Keratinocyte (primary cell): ENCODE measurements around the gene HELZ2.

ENCODE experiments used
- CTCF ChIP-seq, 3 experiments: IDR thresholded peaks in 1 of 3; conservative IDR thresholded peaks in 1 of 3; optimal IDR thresholded peaks in 1 of 3; 2 replicates in 2 of 3; 3 replicates in 1 of 3; pipeline versions ENCODE3 to v1.5.1; 2011; ENCODE audit warnings: low read length in 3 of 3, mild to moderate bottlenecking in 3 of 3, moderate library complexity in 2 of 3, control low read depth in 1 of 3, inconsistent platforms in 1 of 3; ENCODE audit not compliant: insufficient read depth in 2 of 3; ENCODE audit errors: extremely low read depth in 1 of 3
- EZH2 ChIP-seq: IDR thresholded peaks from one replicate; pipeline ENCODE4 v1.6.1; 2012; ENCODE audit warnings: inconsistent platforms, mild to moderate bottlenecking, low read length, moderate library complexity

DNA sequence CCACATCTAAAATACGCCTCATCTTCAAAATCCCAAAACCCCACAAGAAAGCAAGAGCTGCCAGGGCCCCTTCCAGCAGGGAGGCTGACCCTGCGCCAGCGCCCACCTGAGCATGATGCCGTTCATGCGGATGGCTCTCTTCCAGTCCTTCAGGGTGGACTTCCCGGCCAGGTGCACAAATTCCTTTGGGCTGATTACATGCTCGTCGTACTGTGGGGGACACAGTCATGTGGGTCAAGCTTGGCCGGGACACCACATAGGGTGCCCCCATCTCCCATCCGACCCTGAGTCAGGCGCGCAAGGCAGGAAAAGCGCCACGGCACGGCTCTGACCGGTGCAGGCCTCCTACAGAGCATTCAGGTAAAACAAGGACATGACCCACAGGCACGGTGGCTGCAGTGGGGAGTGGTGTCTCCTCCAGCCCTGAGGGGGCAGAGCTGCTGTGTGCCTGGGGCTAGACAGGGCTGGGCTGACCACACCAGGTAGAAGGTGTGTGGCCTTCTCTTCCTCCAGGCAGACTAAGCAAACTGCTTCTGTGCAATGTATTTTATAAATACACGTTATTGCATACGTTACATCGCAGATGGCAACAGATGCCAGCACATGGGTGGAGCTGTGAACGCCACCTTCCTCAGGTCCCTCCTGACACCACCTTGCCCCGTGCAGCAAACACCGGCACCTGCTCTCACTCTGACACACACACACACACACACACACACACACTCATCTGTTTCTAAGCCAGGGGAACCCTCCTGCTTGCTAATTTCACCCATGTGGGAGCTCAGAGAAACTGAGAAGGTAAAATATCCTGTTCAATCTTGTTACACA is 23.8 kb upstream of the HELZ2 start:
- TF ChIP-seq CTCF (optimal IDR thresholded peaks at IDR 0.05 in 1 of 3, IDR thresholded peaks at IDR 0.05 in 1 of 3, conservative IDR thresholded peaks at IDR 0.05 in 1 of 3; ENCODE audit: extremely low read depth in 1 of 3, insufficient read depth in 2 of 3, low read length in 3 of 3) (no peak), EZH2 (no peak)
